ENCODE measurements around the gene KCNK2. TPM values are rescaled to one million over a fixed set of nuclear protein-coding genes. Genes with fewer than 3 reads are reported as not detected.

The KCNK2 gene
- total RNA-seq (3.3 TPM), polyA plus RNA-seq (5.2 TPM)

- peak; percentile 7 for DNase-seq (ENCODE audit: extremely low spot score)
- under 1% methylated on average over 85 of the region's 85 CpGs for WGBS
Measured at GRCh38 chr1:215082532-215083382, at the start of gene KCNK2. TSS of gene KCNK2 (plus strand) at chr1:215082737. CDS start at chr1:215083386, 649 bp downstream.

DNA sequence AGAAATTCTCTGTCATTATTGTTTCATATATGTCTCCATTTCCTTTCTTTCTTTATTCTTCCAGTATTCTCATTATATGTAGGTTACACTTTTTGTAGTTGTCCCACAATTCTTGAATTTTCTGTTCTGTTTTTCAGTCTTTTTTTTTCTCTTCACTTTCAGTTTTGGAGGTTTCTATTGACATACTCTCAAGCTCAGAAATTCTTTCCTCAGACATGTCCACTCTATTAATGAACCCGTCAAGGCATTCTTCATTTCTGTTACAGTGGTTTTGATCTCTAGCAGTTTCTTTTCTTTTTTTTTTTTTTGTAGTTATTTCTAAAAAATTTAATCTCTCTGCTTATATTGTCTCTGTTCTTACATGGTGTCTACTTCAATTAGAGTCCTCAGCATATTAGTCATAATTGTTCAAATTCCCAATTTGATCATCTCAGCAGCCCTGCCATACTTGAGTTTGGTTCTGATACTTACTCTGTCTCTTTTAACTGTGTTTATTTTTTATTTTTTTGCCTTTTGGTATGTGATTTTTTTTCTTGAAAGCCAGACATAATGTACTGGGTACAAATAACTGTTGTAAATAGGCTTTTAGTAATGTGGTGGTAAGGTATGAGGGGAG, 49.5 kb upstream of the KCNK2 start:
- Histone ChIP-seq H3K36me3 (ENCODE audit: insufficient read depth) (no peaks in the 10 kb centered on the region), H3K4me1 (ENCODE audit: insufficient read depth) (no peaks in the 10 kb centered on the region), H3K27ac (ENCODE audit: low read depth) (no peak overlapping the region), H3K4me3 (ENCODE audit: low read depth, low read length) (no peak overlapping the region)
- WGBS, result 90% methylated on average over 1 of the region's 1 CpG
- no peak for DNase-seq (ENCODE audit: extremely low spot score)

More at GRCh38 chr1:215082532-215083382, at the start of gene KCNK2:
- Histone ChIP-seq H3K4me1 (ENCODE audit: insufficient read depth) (no peaks in the 10 kb centered on the region), H3K4me3 (ENCODE audit: low read depth, low read length) (peak within 1 kb of the TSS; percentile 72), H3K27ac (ENCODE audit: low read depth) (no peak within 1 kb of the TSS), H3K36me3 (ENCODE audit: insufficient read depth) (no peaks in the 10 kb centered on the region)

- H3K4me1 ChIP-seq (ENCODE audit: insufficient read depth), result no peaks in the 10 kb centered on the region
- 78% methylated on average over 2 of the region's 2 CpGs for WGBS
- no peak overlapping the region for H3K4me3 ChIP-seq (ENCODE audit: low read depth, low read length)
- no peak overlapping the region for H3K27ac ChIP-seq (ENCODE audit: low read depth)
- no peak for DNase-seq (ENCODE audit: extremely low spot score)
- H3K36me3 ChIP-seq (ENCODE audit: insufficient read depth), result no peaks in the 10 kb centered on the region
Measured at GRCh38 chr1:215040190-215040589, 42.3 kb upstream of the KCNK2 start.

GRCh38 chr1:215043401-215043800, 39.1 kb upstream of the KCNK2 start:
- no peaks in the 10 kb centered on the region for H3K36me3 ChIP-seq (ENCODE audit: insufficient read depth)
- no peak overlapping the region for H3K4me3 ChIP-seq (ENCODE audit: low read depth, low read length)
- WGBS, result 96% methylated on average over 1 of the region's 1 CpG
- no peak for DNase-seq (ENCODE audit: extremely low spot score)
- H3K4me1 ChIP-seq (ENCODE audit: insufficient read depth), result no peaks in the 10 kb centered on the region
- no peak overlapping the region for H3K27ac ChIP-seq (ENCODE audit: low read depth)

DNA sequence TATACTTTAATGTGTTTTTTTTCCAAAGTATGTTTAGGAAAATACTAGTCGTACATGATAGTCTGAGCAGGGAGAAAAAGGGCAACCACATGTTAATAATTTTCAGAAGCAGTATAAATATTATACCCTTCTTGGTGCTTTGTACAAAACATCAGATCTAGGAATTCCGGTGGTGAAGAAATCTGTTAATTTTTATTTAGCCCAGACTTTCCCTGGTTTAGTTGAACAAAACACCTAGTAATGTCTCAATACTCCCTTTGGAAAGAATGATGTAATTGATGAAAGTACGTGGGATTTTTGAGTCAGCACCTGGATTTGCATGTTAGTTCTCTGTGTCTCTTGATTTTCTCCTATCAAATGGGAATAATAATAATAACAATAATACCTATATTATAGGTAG, 38.4 kb upstream of the KCNK2 start:
- H3K4me1 ChIP-seq (ENCODE audit: insufficient read depth), result no peaks in the 10 kb centered on the region
- no peaks in the 10 kb centered on the region for H3K36me3 ChIP-seq (ENCODE audit: insufficient read depth)
- H3K4me3 ChIP-seq (ENCODE audit: low read depth, low read length), result no peak overlapping the region
- DNase-seq (ENCODE audit: extremely low spot score), result no peak
- WGBS, result 85% methylated on average over 3 of the region's 3 CpGs
- no peak overlapping the region for H3K27ac ChIP-seq (ENCODE audit: low read depth)

- Histone ChIP-seq H3K27ac (ENCODE audit: low read depth) (no peak overlapping the region), H3K4me1 (ENCODE audit: insufficient read depth) (no peaks in the 10 kb centered on the region), H3K36me3 (ENCODE audit: insufficient read depth) (no peaks in the 10 kb centered on the region), H3K4me3 (ENCODE audit: low read depth, low read length) (no peak overlapping the region)
- DNase-seq (ENCODE audit: extremely low spot score), result no peak
- 77% methylated on average over 5 of the region's 5 CpGs for whole genome bisulfite sequencing
Measured at GRCh38 chr1:215045698-215046308, 36.7 kb upstream of the KCNK2 start.

GRCh38 chr1:215052256-215053015, 30.1 kb upstream of the KCNK2 start:
- H3K36me3 ChIP-seq (ENCODE audit: insufficient read depth), result no peaks in the 10 kb centered on the region
- H3K27ac ChIP-seq (ENCODE audit: low read depth), result no peak overlapping the region
- no peak overlapping the region for H3K4me3 ChIP-seq (ENCODE audit: low read depth, low read length)
- DNase-seq (ENCODE audit: extremely low spot score), result no peak
- H3K4me1 ChIP-seq (ENCODE audit: insufficient read depth), result no peaks in the 10 kb centered on the region

- no peak for DNase-seq (ENCODE audit: extremely low spot score)
- no peaks in the 10 kb centered on the region for H3K36me3 ChIP-seq (ENCODE audit: insufficient read depth)
- no peak overlapping the region for H3K27ac ChIP-seq (ENCODE audit: low read depth)
- no peak overlapping the region for H3K4me3 ChIP-seq (ENCODE audit: low read depth, low read length)
- WGBS, result 87% methylated on average over 6 of the region's 6 CpGs
- no peaks in the 10 kb centered on the region for H3K4me1 ChIP-seq (ENCODE audit: insufficient read depth)
Measured at GRCh38 chr1:215054266-215054665, 28.3 kb upstream of the KCNK2 start.

- 52% methylated on average over 2 of the region's 2 CpGs for WGBS
- H3K27ac ChIP-seq (ENCODE audit: low read depth), result no peak overlapping the region
- H3K36me3 ChIP-seq (ENCODE audit: insufficient read depth), result no peaks in the 10 kb centered on the region
- no peak overlapping the region for H3K4me3 ChIP-seq (ENCODE audit: low read depth, low read length)
- DNase-seq (ENCODE audit: extremely low spot score), result peak; percentile 14
- H3K4me1 ChIP-seq (ENCODE audit: insufficient read depth), result no peaks in the 10 kb centered on the region
Measured at GRCh38 chr1:215055281-215055935, 27.1 kb upstream of the KCNK2 start.

DNA sequence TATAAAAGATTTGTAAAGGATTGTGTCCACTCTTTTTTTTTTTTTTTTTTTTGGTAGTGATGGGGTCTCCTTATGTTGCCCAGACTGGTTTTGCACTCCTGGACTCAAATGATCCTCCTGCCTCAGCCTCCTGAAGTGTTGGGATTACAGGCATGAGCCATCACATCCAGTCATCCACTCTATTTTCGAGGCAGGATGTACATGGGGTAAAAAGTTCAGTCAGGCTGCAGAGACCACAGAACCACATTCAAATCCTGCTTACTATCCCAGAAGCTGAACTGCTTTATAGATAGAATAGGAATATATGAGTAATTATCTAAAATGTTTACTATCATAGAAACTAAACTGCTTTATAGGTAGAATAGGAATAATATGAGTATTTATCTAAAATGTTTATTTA, 26.0 kb upstream of the KCNK2 start:
- Histone ChIP-seq H3K27ac (ENCODE audit: low read depth) (no peak overlapping the region), H3K4me1 (ENCODE audit: insufficient read depth) (no peaks in the 10 kb centered on the region), H3K4me3 (ENCODE audit: low read depth, low read length) (no peak overlapping the region), H3K36me3 (ENCODE audit: insufficient read depth) (no peaks in the 10 kb centered on the region)
- no peak for DNase-seq (ENCODE audit: extremely low spot score)
- WGBS, result 66% methylated on average over 1 of the region's 1 CpG

GRCh38 chr1:215059947-215060346, 22.6 kb upstream of the KCNK2 start:
- H3K4me1 ChIP-seq (ENCODE audit: insufficient read depth), result no peaks in the 10 kb centered on the region
- H3K4me3 ChIP-seq (ENCODE audit: low read depth, low read length), result no peak overlapping the region
- H3K36me3 ChIP-seq (ENCODE audit: insufficient read depth), result no peaks in the 10 kb centered on the region
- 95% methylated on average over 8 of the region's 8 CpGs for WGBS
- no peak for DNase-seq (ENCODE audit: extremely low spot score)
- H3K27ac ChIP-seq (ENCODE audit: low read depth), result no peak overlapping the region

DNA sequence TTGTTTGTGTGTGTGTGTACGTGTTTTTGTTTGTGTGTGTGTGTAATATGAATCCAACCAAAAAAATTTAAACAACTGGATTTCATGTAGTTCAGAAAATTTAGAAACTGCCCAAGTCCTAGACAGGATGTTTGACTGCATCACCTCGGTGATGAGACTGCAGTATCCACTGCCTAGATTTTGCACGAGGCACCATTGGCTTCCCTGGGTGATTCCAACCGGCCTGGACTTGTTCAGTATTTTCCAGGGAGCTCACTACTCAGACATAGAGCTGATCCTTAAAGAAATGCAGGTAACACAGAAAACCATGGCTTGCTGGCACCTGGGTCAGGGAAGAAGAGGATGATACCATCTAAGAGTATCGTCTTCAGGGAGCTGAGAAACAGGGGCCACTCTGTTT, 18.2 kb upstream of the KCNK2 start:
- no peaks in the 10 kb centered on the region for H3K36me3 ChIP-seq (ENCODE audit: insufficient read depth)
- H3K27ac ChIP-seq (ENCODE audit: low read depth), result no peak overlapping the region
- 84% methylated on average over 5 of the region's 5 CpGs for WGBS
- DNase-seq (ENCODE audit: extremely low spot score), result no peak
- H3K4me1 ChIP-seq (ENCODE audit: insufficient read depth), result no peaks in the 10 kb centered on the region
- H3K4me3 ChIP-seq (ENCODE audit: low read depth, low read length), result no peak overlapping the region

DNA sequence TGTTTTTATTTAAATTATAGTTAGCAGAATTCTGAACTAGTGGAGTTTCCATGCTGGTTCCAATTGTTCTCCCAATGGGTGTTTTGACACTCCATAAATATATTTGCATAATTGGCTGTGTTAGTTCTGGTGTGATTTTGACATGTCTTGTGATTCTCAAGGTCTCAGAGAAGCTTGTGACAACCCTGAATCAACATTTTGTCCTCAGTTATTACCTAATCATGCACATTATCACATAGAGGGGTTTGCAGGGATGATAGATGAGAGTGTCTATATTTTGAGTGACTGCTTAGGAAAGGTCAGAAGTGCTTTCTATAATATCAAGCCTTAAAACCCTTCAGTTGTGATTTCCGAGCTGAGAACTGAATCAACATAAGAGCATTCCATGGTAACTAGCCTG, 11.5 kb upstream of the KCNK2 start:
- DNase-seq (ENCODE audit: extremely low spot score), result no peak
- Histone ChIP-seq H3K4me1 (ENCODE audit: insufficient read depth) (no peaks in the 10 kb centered on the region), H3K36me3 (ENCODE audit: insufficient read depth) (no peaks in the 10 kb centered on the region), H3K27ac (ENCODE audit: low read depth) (no peak overlapping the region), H3K4me3 (ENCODE audit: low read depth, low read length) (no peak overlapping the region)
- 64% methylated on average over 1 of the region's 1 CpG for WGBS
